Measurements from ENCODE around the gene RWDD3.

Gene RWDD3

DNA sequence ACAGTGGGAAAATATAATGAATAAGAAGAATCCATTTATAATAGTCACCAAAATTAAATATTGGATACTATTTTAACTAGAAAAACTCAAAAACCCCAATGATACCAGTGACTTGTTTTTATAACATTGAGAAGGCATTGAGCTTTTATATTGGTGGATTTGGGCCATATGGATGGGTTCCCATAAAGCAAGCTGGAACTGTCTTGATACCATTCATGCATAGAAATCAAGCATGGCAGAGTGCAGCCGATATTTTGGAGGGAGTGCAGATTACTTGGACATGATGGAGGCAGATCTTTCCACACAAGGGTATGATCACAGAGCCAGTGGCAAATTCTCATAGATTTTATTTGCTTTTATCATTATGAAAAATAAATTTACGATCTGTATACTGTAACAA is 3.8 kb upstream of the RWDD3 start:
- no peak for DNase-seq (ENCODE audit: low read depth)

DNA sequence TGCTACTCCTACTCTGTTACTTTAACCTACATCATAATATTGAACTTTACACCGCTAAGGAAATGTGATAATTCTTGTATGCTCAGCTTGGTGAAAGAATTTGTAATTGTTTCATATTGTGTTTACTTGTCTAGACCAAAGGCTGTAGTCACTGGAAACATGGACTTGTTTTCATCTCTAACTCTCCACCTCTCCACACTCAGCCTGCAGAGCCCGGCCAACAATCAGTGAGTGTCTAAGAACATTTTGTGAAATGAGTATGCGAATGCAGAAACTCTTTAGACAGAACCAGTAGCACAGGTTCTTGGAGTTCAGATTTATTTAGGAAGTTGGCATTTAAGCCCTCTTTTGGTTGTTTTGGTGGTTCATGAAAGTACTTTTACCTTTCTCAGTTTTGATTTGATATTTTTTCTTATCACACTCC is 3.2 kb upstream of the RWDD3 start:
- DNase-seq (ENCODE audit: low read depth) = no peak

GRCh38 chr1:95232646-95233318 is 1.2 kb upstream of the RWDD3 start:
- DNase-seq (ENCODE audit: low read depth) = no peak

DNA sequence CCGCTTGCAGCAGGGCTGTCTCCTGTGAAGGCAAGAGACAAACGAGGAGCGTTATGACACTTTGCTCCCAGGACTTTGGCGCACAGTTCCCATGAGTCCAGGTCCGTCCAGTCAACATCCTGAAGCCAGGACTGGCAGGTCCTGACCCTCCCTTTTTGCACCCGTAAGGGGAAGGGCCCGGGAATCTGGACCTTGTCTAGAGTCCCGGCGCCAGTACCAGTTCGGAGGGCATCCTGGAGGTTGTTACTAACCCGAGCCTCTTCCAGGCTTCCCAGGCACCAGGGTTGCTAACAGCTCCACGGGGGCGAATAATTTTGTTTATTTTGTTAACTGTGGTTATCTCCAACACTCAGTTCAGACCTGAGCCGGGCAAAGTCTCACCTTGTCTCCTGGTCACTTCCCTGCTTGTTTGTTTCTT is 682 bp upstream of the RWDD3 start:
- no peak for DNase-seq (ENCODE audit: low read depth)

DNA sequence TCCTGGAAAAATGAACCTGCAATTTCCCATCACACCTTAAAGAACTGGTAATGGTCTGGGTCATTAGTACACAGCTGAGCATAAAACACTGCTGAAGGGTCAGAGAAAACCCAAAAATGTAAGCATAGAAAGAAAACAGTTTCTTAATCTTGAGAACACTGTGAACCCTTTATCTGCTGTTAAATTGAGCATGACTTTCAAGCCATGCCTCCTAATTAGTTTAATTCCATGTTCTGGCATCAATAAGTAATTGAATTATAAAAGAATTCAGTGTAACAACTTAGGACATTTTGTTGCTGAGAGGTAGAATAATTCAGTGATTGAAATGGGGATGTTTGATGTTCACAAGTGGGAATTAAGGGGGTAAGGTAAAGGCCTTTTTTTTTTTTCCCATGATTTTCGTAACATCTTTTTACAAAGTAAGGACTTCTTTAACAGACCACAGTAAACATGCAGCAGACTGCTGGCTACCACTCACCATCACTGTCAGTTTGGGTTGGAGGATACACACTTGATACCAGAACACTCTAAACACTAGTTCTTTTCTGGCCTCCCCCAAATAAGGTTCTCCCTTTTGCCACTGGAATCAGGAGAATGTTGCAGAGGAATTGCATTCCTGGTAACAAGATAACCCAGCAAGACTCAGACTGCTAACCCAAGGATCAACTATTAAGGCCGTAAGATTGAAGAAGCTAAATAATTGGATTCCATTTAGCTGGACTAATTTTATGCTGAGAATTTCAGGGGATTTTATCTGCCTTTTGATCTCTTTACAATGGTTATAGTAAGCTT is 3.0 kb downstream of the RWDD3 start:
- no peak for DNase-seq (ENCODE audit: low read depth)

DNA sequence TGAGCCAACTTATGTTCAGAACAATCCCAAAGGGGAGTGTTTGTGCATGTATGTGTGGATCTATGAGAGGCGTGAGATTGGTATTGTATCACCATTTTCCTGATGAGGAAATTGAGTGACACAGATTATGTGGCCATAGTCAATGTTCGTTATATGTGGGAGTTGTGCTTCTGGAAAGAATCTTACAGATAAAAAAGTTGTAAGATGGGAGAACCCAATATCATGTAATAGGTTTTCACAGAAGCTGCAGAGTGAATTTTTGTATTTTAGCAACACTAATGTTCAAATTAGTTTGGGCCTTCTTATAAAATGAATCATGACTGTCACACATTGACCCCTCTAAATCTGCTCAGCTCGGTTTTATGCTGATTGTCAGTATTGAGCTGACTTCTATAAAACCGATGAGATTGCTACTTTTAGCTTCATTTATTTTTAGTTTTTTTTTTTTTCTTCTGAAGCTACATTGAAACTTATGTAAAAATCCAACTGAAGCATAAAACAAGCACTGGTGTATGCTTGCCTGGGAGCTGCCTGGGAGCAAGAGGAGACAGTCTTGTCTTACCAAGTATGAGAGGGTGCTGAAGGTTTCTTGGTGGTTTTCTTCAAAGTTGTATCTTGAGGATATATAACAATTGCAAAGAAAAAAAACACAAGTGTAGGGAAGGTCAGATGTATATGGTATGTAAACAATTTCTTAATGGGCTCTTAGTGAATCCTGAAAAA is 4.1 kb downstream of the RWDD3 start:
- DNase-seq (ENCODE audit: low read depth) = no peak

GRCh38 chr1:95245029-95245428 is 11.0 kb downstream of the RWDD3 start:
- DNase-seq (ENCODE audit: low read depth) = no peak

- DNase-seq (ENCODE audit: low read depth) = no peak
Measured at GRCh38 chr1:95246511-95246910, 12.5 kb downstream of the RWDD3 start.

- DNase-seq (ENCODE audit: low read depth) = no peak
Measured at GRCh38 chr1:95247607-95248006, 13.6 kb downstream of the RWDD3 start.

DNA sequence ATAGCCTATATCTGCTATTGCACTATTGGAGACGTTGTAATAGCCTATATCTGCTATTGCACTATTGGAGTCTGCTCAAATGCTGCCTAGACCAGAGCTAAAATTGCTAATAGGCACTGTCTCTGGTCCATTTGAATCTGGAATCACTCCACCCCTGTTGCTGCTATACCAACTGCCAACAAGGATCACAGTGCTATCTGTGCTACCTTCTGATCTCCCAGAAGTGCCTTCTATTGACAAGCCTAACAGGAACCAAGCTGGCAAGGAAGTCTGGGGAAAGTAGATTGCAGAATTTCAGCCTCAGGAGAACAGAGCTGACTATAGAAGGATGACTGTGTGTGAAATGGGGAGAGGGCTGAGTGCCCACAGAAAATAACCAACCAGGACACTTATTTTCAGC is 15.9 kb downstream of the RWDD3 start:
- DNase-seq (ENCODE audit: low read depth) = no peak

DNA sequence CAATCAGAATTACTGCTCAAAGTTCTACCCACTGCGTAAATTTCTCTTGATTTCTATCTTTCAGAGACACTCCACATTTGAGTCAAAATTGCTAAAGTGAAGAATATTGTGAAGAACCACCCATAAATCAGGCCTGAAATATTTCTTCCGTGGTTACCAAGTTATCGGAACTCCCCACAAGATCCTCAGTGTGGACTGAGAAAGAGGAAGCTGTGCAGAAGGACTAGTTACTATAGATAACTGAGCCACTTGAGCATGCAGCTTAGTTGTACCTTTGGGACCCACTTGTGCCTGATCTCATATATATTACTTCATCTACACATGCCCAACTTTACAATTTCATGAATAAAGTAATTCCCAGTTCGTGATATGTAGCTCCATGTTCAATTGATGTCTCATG is 18.4 kb downstream of the RWDD3 start:
- no peak for DNase-seq (ENCODE audit: low read depth)

DNA sequence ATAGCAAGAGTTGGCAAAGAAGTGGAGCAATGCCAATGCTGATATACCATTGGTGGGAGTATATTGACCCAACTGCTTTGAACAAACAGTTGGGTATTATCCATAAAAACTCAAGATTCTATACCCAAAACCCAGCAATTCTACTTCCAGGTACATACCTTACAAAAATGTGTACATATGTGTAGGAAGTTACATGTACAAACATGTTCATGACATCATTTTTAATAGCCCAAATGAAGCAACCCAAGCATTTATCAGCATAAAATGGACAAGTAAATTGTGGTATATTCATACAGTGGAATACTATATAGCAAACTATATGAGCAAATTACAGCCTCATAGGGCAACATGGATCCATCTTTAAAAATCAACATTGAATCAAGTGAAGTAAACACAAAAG is 20.9 kb downstream of the RWDD3 start:
- DNase-seq (ENCODE audit: low read depth) = no peak

DNA sequence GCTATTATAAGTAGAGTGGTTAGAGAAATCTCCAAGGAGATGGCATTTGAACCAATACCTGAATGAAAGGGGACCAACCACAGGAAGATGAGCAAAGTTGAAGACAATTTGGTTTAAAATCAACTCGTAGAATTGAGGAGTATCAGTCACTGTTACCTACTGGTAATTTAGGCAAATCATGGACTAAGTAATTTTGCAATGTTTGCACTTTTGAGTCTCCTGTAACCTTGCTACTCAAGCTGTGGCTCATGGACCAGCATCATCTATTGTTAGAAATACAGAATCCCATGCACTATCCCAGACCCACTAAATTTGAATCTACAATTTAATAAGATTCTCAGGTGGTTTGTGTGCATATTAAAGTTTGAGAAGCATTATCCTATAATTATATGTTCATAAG is 21.8 kb downstream of the RWDD3 start:
- DNase-seq (ENCODE audit: low read depth) = no peak

- no peak for DNase-seq (ENCODE audit: low read depth)
Measured at GRCh38 chr1:95257758-95258157, 23.7 kb downstream of the RWDD3 start.

- no peak for DNase-seq (ENCODE audit: low read depth)
Measured at GRCh38 chr1:95259245-95259644, 25.2 kb downstream of the RWDD3 start.

- DNase-seq (ENCODE audit: low read depth) = no peak
Measured at GRCh38 chr1:95262913-95263312, 28.9 kb downstream of the RWDD3 start.

DNA sequence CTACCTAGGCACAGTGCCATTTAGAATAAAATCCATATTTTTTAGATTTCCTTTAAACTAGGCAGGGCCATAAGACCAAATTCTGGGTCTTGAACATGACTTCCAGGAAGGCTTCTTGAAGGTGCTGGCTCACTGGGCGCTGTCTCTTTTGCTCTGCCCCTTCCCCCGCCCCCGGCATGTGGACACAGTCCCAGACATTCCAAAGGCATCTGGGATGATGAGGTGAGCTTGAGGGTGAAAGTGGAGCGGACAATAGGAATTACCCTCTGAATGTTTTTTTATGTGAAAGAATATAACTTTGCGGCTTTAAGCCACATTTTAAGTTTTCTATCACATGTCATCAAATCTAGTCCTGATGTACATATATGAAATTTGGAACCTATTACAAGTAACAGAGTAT is 29.4 kb downstream of the RWDD3 start:
- DNase-seq (ENCODE audit: low read depth) = no peak

GRCh38 chr1:95265106-95265505 is 31.1 kb downstream of the RWDD3 start:
- DNase-seq (ENCODE audit: low read depth) = no peak

DNA sequence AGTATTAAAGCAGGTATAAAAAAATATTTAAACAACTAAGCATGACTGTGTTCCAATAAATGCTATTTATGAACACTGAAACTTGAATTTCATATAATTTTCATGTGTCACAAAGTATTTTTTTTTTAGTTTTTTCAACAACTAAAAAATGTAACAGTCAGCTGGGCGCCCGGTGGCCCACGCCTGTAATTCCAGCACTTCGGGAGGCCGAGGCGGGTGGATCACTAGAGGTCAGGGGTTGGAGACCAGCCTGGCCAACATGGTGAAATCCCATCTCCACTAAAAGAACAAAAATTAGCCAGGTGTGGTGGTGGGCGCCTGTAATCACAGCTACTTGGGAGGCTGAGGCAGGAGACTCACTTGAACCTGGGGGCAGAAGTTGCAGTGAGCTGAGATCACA is 42.4 kb downstream of the RWDD3 start:
- no peak for DNase-seq (ENCODE audit: low read depth)

DNA sequence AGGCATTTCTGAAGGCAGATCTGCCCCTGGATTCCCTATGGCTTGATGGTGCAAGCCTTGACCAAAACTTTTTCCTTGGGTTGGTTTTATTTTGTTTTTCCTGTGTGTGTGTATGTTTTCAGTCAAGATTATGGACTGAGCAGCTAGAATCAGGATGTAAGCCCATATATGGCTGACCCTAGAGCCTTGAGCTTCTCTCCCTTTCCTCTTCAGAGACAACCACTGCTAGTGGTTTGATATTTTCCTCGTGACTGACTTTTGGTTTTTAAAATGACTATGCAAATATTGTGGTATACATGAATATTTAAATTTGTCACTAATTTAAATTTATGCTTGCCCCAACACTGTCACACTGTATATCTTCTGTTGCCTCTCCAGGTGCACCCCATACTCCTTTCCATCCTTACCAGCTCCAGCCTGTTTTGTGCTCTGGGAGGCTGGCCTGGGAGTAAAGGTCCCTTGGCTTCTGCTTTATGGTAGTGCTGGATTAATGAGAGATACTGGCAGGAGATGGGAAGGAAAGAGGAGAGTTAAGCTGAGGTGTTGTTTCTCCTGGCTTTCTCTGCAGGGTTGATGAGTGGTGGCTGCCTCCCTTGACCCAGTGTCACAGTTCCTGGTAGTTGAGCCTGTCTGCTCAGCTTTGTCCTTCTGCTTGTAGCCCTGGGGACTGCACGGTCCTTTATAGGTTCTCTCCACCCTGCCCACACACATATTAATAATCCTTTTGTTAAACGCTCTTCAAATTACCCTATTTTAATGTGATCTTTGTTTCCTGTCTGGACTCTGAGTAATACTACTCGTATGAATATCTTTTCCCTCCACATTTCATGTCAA is 44.4 kb downstream of the RWDD3 start:
- DNase-seq (ENCODE audit: low read depth) = no peak

DNA sequence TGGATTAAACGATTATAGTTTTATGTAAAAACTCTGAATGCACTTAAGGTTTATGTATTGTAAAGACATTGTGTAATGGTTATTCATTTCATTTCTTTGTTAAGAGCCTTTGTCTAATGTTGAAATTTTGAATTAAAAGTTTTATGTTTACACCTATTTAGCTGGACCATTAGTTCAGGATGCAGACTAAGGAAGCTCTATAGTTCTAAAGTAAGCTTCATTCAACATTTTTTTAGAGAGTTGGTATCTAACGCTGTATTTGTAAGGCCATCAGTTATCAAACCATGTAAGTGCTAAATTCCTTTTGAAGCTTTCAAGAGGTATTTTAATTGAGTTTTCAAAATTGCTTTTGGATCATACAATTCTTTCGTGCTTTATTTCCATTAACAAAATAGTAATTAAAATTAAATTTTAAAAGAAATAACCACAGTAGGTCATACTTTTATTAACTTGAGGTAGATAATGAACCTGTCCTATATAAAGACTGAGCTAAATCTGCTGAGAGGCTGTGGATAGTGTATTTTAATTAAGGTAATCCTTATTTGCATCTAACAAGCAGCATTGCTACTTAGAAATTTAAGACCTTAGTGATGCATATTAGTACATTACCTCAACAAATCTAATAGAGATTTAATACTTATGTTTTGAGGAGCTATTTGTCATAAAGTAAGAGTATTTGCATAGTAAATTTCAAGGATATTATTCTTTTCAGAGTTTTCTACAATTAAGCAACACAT is 47.9 kb downstream of the RWDD3 start:
- no peak for DNase-seq (ENCODE audit: low read depth)

- no peak for DNase-seq (ENCODE audit: low read depth)
Measured at GRCh38 chr1:95282518-95282895, 48.5 kb downstream of the RWDD3 start.
